Measurements from ENCODE around the gene USP26.

GRCh38 chrX:132986556-132986955, 110.4 kb downstream of the USP26 start:
- TF ChIP-seq POLR2A (IDR thresholded peaks at IDR 0.05): no peak
- TF ChIP-seq, protein P1, sequence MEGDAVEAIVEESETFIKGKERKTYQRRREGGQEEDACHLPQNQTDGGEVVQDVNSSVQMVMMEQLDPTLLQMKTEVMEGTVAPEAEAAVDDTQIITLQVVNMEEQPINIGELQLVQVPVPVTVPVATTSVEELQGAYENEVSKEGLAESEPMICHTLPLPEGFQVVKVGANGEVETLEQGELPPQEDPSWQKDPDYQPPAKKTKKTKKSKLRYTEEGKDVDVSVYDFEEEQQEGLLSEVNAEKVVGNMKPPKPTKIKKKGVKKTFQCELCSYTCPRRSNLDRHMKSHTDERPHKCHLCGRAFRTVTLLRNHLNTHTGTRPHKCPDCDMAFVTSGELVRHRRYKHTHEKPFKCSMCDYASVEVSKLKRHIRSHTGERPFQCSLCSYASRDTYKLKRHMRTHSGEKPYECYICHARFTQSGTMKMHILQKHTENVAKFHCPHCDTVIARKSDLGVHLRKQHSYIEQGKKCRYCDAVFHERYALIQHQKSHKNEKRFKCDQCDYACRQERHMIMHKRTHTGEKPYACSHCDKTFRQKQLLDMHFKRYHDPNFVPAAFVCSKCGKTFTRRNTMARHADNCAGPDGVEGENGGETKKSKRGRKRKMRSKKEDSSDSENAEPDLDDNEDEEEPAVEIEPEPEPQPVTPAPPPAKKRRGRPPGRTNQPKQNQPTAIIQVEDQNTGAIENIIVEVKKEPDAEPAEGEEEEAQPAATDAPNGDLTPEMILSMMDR (IDR thresholded peaks at IDR 0.05): no peak

Data from breast epithelium (tissue), 3 donors.